Stomach smooth muscle (tissue), 2 donors: Measurements from ENCODE around the gene BCAS1.

Experiments used
- H3K27ac ChIP-seq: one replicate; pipeline ENCODE4 v1.7.0; 2013; ENCODE audit warnings: mild to moderate bottlenecking, low read length, inconsistent platforms
- H3K27me3 ChIP-seq, 2 donors: one replicate each; pipeline ENCODE4 v1.7.0; 2013; ENCODE audit warnings: low read length in 2 of 2; ENCODE audit not compliant: insufficient read depth in 2 of 2, control insufficient read depth in 1 of 2
- H3K36me3 ChIP-seq, 2 donors: one replicate each; pipeline ENCODE4 v1.7.0; 2013; ENCODE audit warnings: low read length in 2 of 2; ENCODE audit not compliant: control insufficient read depth in 2 of 2, insufficient read depth in 2 of 2
- H3K4me1 ChIP-seq: one replicate; pipeline ENCODE4 v1.7.0; 2013; ENCODE audit warnings: low read length; ENCODE audit not compliant: control insufficient read depth, insufficient read depth
- H3K4me3 ChIP-seq, 2 donors: one replicate each; pipeline ENCODE4 v1.7.0; 2013; ENCODE audit warnings: low read length in 2 of 2
- H3K9ac ChIP-seq, 2 donors: one replicate each; pipeline ENCODE4 v1.7.0; 2013; ENCODE audit warnings: low read length in 2 of 2, mild to moderate bottlenecking in 1 of 2
- H3K9me3 ChIP-seq, 2 donors: one replicate each; pipeline ENCODE4 v1.7.0; 2013; ENCODE audit warnings: low read length in 2 of 2; ENCODE audit not compliant: control insufficient read depth in 2 of 2
- donor health status: healthy.
- donor health status: Pancreatic carcinoma.

BCAS1 gene, protein sequence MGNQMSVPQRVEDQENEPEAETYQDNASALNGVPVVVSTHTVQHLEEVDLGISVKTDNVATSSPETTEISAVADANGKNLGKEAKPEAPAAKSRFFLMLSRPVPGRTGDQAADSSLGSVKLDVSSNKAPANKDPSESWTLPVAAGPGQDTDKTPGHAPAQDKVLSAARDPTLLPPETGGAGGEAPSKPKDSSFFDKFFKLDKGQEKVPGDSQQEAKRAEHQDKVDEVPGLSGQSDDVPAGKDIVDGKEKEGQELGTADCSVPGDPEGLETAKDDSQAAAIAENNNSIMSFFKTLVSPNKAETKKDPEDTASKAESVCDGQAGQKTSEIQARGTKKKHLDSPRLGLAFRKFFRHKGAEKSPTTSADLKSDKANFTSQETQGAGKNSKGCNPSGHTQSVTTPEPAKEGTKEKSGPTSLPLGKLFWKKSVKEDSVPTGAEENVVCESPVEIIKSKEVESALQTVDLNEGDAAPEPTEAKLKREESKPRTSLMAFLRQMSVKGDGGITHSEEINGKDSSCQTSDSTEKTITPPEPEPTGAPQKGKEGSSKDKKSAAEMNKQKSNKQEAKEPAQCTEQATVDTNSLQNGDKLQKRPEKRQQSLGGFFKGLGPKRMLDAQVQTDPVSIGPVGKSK

GRCh38 chr20:54070187-54070987 is at the start of gene BCAS1:
TSS of gene BCAS1 (minus strand) at chr20:54070594. CDS start at chr20:54058718, 11,876 bp downstream.
- no peak within 1 kb of the TSS for H3K4me3 ChIP-seq
- H3K9me3 ChIP-seq: no peaks in the 10 kb centered on the region
- H3K27ac ChIP-seq: no peak within 1 kb of the TSS
- H3K36me3 ChIP-seq: no peaks in the 10 kb centered on the region
- peaks cover 2% of the 10 kb centered on the region for H3K4me1 ChIP-seq
- peaks cover 0 to 4% of the 10 kb centered on the region in 2 donors for H3K27me3 ChIP-seq
- H3K9ac ChIP-seq: no peak within 1 kb of the TSS

- H3K4me1 ChIP-seq: no peaks in the 10 kb centered on the region
- H3K27ac ChIP-seq: no peak overlapping the region
- no peak overlapping the region for H3K4me3 ChIP-seq
- H3K36me3 ChIP-seq: no peaks in the 10 kb centered on the region
- H3K9ac ChIP-seq: no peak overlapping the region
- no peaks in the 10 kb centered on the region for H3K27me3 ChIP-seq
- H3K9me3 ChIP-seq: no peaks in the 10 kb centered on the region
These were observed 49.4 kb upstream of the BCAS1 start for GRCh38 chr20:54119744-54120143.

DNA sequence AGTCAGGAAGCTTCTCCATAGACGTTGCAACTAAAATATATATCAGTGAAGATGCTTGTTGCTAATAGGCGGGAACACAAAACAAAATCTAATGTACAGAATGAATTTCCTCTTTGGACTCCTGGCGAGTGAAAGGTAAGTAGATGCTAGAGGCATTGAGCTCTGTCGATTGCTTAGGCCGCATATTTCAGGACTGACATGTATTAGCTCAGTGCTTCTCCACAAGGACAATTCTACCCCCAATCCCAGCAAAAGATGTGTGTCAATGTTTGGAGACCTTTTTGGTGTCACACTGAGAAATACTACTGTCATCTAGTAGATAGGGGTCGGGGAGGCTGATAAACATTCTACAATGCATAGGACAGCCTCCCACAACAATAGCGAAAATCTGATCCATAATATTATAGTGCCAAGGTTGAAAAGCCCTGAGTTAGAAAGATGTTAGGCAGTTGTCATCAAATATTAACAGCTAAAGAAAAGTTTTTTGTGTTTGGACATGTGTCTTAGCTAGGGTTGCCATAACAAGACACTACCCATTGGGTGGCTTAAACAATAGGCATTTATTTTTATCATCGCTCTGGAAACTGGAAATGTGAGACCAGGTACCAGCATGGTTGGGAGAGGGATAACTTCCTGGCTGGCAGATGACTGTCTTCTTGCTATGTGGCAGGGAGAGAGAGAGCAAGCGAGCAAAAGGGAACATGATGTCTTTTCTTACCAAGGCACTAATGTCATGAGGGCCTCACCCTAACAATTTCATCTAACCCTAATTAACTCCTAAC is 48.0 kb upstream of the BCAS1 start:
- H3K4me1 ChIP-seq: no peaks in the 10 kb centered on the region
- H3K4me3 ChIP-seq: no peak overlapping the region
- no peaks in the 10 kb centered on the region for H3K9me3 ChIP-seq
- H3K27ac ChIP-seq: no peak overlapping the region
- peaks cover 0 to 4% of the 10 kb centered on the region in 2 donors for H3K27me3 ChIP-seq
- no peaks in the 10 kb centered on the region for H3K36me3 ChIP-seq
- no peak overlapping the region for H3K9ac ChIP-seq

DNA sequence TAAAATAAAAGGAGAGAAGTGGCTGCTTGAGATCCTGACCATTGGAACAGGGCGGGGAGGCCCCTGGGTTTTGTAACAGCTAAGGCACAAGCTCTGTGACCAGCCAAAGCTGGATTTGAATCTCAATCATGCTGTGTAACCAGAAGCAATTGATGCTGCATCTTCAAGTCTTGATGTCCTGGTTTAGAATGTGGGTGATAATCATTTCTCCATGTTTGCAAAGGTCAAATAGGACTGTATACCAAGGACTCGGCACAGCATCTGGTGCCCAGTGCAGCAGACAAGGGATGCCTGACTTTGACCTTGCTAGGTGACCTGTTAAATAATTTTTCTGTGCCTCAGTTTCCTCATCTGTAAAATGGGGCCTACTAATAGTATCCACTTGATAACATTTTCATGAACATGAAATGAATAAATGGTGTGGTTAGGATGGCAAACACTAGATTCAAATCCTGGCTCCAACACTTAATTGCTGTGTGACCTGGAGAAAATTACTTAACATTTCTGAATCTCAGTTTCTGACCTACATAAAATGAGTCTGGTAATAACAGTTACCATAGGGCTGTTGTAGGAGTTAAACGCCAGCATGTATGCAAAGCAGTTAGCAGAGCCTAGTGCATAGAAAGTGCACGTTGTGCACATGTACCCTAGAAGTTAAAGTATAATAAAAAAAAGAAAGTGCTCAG is 46.3 kb upstream of the BCAS1 start:
- no peak overlapping the region for H3K9ac ChIP-seq
- peaks cover 0 to 6% of the 10 kb centered on the region in 2 donors for H3K27me3 ChIP-seq
- no peak overlapping the region for H3K4me3 ChIP-seq
- no peaks in the 10 kb centered on the region for H3K36me3 ChIP-seq
- no peaks in the 10 kb centered on the region for H3K4me1 ChIP-seq
- H3K27ac ChIP-seq: no peak overlapping the region
- H3K9me3 ChIP-seq: no peaks in the 10 kb centered on the region

- H3K27me3 ChIP-seq: peaks cover 0 to 6% of the 10 kb centered on the region in 2 donors
- no peak overlapping the region for H3K4me3 ChIP-seq
- H3K9me3 ChIP-seq: no peaks in the 10 kb centered on the region
- no peaks in the 10 kb centered on the region for H3K36me3 ChIP-seq
- no peak overlapping the region for H3K9ac ChIP-seq
- no peak overlapping the region for H3K27ac ChIP-seq
- no peaks in the 10 kb centered on the region for H3K4me1 ChIP-seq
These were observed 44.9 kb upstream of the BCAS1 start for GRCh38 chr20:54115172-54115854.

DNA sequence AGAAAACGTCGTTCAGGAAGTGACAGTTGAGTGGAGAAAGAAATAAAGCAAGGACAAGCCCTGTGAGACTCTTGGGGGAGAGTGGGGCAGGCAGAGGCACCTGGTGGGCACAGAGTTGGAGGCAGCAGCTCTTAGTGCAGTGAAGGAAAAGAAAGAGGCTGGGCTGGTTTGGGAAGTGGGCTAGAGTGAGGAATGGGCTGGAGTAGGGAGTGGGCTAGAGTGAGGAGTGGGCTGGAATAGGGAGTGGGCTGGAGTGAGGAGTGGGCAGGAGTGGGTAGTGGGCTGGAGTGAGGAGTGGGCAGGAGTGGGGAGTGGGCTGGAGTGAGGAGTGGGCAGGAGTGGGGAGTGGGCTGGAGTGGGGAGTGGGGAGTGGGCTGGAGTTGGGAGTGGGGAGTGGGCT is 43.7 kb upstream of the BCAS1 start:
- Histone ChIP-seq H3K27ac (no peak overlapping the region), H3K4me1 (no peaks in the 10 kb centered on the region), H3K36me3 (no peaks in the 10 kb centered on the region), H3K4me3 (no peak overlapping the region), H3K9me3 (no peaks in the 10 kb centered on the region), H3K27me3 (peaks cover 0 to 6% of the 10 kb centered on the region in 2 donors), H3K9ac (no peak overlapping the region)

DNA sequence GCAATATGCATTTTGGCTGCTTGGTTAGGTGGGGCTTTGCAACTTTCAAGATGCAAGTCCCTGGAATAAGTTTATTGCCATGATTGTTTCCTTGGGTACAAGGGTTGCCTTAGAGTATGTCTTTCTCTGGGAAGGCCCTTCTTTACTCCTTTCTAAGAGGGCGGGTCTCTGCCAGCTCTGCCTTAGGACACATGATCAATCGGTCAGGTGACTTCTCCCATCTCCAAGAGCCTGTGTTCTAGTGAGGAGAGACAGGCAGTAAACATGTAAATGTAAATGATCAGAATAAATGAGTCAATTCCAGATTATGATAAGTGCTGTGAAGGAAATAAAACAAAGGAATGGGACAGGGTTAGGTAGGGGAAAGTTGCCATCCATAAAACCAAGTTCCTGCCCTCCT is 43.2 kb upstream of the BCAS1 start:
- no peak overlapping the region for H3K4me3 ChIP-seq
- H3K4me1 ChIP-seq: no peaks in the 10 kb centered on the region
- no peak overlapping the region for H3K27ac ChIP-seq
- H3K9me3 ChIP-seq: no peaks in the 10 kb centered on the region
- H3K36me3 ChIP-seq: no peaks in the 10 kb centered on the region
- H3K9ac ChIP-seq: no peak overlapping the region
- peaks cover 0 to 6% of the 10 kb centered on the region in 2 donors for H3K27me3 ChIP-seq

GRCh38 chr20:54112221-54112884 is 42.0 kb upstream of the BCAS1 start:
- Histone ChIP-seq H3K27ac (no peak overlapping the region), H3K4me3 (no peak overlapping the region), H3K9ac (no peak overlapping the region), H3K27me3 (peaks cover 0 to 6% of the 10 kb centered on the region in 2 donors), H3K4me1 (no peaks in the 10 kb centered on the region), H3K9me3 (no peaks in the 10 kb centered on the region), H3K36me3 (no peaks in the 10 kb centered on the region)

DNA sequence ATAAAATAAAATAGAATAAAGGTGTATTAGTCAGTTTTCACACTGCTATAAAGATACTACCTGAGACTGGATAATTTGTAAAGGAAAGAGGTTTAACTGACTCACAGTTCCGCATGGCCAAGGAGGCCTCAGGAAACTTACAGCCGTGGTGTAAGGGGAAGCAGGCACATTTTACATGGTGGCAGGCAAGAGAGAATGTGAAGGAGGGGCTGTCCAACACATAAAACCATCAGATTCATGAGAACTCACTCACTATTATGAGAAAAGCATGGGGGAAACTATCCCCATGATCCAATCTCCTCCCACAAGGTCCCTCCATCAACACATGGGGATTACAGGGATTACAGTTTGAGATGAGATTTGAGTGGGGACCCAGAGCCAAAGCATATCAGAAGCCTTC is 41.1 kb upstream of the BCAS1 start:
- H3K27me3 ChIP-seq: peaks cover 0 to 6% of the 10 kb centered on the region in 2 donors
- H3K9ac ChIP-seq: no peak overlapping the region
- H3K27ac ChIP-seq: no peak overlapping the region
- H3K4me3 ChIP-seq: no peak overlapping the region
- H3K9me3 ChIP-seq: no peaks in the 10 kb centered on the region
- no peaks in the 10 kb centered on the region for H3K4me1 ChIP-seq
- no peaks in the 10 kb centered on the region for H3K36me3 ChIP-seq
